HUES64 (cell line): ENCODE data around the gene VCL.
A peak's percentile ranks its signal among the peaks of the same experiment; 100 is the strongest.
"Not testable (repeated sequence)": the region's sequence is repeated elsewhere in the genome, so short reads cannot be mapped to it uniquely, and the experiment has no call there.

ENCODE experiments used
- H3K27ac ChIP-seq: 2 replicates; pipeline ENCODE4 v1.7.0; 2013; ENCODE audit warnings: low read depth, low read length, inconsistent platforms
- H3K27me3 ChIP-seq: 2 replicates; pipeline ENCODE4 v1.6.1; 2013; ENCODE audit warnings: mild to moderate bottlenecking, low read length; ENCODE audit not compliant: insufficient read depth
- H3K36me3 ChIP-seq: 2 replicates; pipeline ENCODE4 v1.6.1; 2013; ENCODE audit warnings: mild to moderate bottlenecking, low read length; ENCODE audit not compliant: insufficient read depth
- H3K4me1 ChIP-seq: 2 replicates; pipeline ENCODE4 v1.6.1; 2013; ENCODE audit warnings: mild to moderate bottlenecking, low read length, moderate library complexity; ENCODE audit not compliant: insufficient read depth
- H3K4me3 ChIP-seq: 2 replicates; pipeline ENCODE4 v1.5.1; 2013; ENCODE audit warnings: mild to moderate bottlenecking, low read length, moderate library complexity
- H3K9ac ChIP-seq: 2 replicates; pipeline ENCODE4 v1.6.1; 2013; ENCODE audit warnings: mild to moderate bottlenecking, low read depth, low read length
- H3K9me3 ChIP-seq: 2 replicates; pipeline ENCODE4 v1.6.1; 2013; ENCODE audit warnings: low read depth, low read length; ENCODE audit not compliant: insufficient read depth
- WGBS: fragments of 150-250, 120-280 bp; methylation state at CpG from one replicate; pipeline ENCODE4 v1.1.7; 2013; ENCODE audit warnings: missing lambda C conversion rate; 5-methylcytosine and 5-hydroxymethylcytosine counted together

The VCL gene

DNA sequence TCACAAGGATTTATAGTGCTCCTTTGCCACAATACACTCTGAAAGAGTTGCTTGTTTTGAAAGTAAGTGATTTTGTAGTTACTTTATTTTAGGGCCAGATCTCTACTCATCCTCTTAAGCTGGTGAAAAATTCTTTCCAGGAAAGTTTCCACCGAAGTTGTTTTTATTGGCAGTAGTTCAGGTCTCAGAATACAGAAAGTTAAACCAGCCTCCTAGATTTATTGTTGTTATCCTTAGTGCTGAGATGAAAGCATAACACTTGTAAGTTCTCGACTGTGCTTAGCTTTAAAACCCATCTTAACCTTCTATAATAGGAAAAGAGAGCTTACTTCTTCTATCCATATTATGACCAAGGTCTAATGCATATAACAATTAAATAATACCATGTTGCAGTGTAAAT is 147.2 kb downstream of the VCL start:
- no peak overlapping the region for H3K27ac ChIP-seq
- 100% methylated on average over 1 of the region's 2 CpGs for whole genome bisulfite sequencing
- H3K9ac ChIP-seq, result no peak overlapping the region
- no peaks in the 10 kb centered on the region for H3K9me3 ChIP-seq
- H3K36me3 ChIP-seq, result peaks cover 14% of the 10 kb centered on the region; the same call in 1 of the 2 replicates
- H3K27me3 ChIP-seq, result no peaks in the 10 kb centered on the region
- H3K4me1 ChIP-seq, result peaks cover 6% of the 10 kb centered on the region
- no peak overlapping the region for H3K4me3 ChIP-seq

DNA sequence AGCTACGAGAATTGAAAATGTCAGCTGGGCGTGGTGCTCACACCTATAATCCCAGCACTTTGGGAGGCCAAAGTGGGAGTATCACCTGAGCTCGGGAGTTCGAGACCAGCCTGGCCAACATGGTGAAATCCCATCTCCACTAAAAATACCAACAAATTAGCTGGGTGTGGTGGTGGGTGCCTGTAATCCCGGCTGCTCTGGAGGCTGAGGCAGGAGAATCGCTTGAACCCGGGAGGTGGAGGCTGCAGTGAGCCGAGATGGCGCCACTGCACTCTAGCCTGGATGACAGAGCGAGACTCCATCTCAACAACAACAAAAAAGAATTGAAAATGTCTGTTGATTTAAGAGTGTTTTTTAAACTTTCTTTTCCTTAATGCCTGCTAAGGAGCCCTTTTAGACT is 149.1 kb downstream of the VCL start:
- H3K27me3 ChIP-seq, H3K9ac ChIP-seq, H3K9me3 ChIP-seq, H3K4me3 ChIP-seq, H3K27ac ChIP-seq, H3K4me1 ChIP-seq: not testable (repeated sequence)
- 98% methylated on average over 5 of the region's 10 CpGs for WGBS
- peaks cover 12% of the 10 kb centered on the region; the same call in 1 of the 2 replicates for H3K36me3 ChIP-seq

DNA sequence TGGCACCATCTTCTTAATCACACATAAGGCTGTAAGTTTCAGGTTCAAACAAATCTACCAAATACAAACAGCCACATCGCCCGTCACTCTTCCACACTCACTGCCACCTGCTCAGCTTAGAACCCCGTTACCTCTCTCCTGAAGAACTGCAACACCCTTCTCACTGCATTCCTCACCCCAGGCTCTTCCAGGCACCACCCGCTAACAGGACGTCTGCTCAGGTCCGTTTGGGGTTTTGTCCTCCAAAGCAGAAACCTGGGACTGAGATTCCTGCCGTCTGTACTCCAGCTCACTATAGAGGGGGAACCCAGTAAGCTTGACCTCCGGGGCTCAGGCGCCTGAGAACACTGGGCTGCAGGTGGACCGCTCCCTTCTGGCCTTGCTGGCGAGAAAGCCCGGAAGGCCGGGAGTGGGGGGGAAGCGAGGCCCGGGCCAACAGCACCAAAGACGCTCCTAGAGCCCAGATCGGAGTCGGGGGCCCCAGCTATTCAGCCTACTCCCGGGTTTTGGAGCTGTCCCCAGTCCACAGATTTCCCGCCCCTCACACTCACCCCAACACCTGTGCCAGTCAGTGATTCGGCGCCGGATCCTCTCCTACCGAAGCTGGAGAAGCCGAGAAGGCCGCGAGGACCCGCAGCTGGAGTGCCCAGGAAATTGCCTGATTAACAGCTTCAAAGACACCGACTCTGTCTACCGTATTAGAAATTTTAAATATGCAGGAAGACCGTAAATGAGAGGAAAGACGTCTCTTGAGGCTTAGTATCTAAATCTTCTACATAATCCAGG is 152.5 kb downstream of the VCL start, which contains the start of gene AP3M1:
Gene AP3M1 (minus strand): TSS at position 625 of the 786 bp plus-strand sequence. CDS start 12,449 bp downstream, outside the sequence.
- peak within 1 kb of the TSS; percentile 91 for H3K9ac ChIP-seq
- peak within 1 kb of the TSS; percentile 90 for H3K27ac ChIP-seq
- peaks cover 19% of the 10 kb centered on the region for H3K4me1 ChIP-seq
- no peaks in the 10 kb centered on the region for H3K9me3 ChIP-seq
- peak within 1 kb of the TSS; percentile 85 for H3K4me3 ChIP-seq
- no peaks in the 10 kb centered on the region for H3K27me3 ChIP-seq
- peaks cover 10% of the 10 kb centered on the region; the same call in 1 of the 2 replicates for H3K36me3 ChIP-seq
- WGBS, result under 1% methylated on average over 32 of the region's 32 CpGs

DNA sequence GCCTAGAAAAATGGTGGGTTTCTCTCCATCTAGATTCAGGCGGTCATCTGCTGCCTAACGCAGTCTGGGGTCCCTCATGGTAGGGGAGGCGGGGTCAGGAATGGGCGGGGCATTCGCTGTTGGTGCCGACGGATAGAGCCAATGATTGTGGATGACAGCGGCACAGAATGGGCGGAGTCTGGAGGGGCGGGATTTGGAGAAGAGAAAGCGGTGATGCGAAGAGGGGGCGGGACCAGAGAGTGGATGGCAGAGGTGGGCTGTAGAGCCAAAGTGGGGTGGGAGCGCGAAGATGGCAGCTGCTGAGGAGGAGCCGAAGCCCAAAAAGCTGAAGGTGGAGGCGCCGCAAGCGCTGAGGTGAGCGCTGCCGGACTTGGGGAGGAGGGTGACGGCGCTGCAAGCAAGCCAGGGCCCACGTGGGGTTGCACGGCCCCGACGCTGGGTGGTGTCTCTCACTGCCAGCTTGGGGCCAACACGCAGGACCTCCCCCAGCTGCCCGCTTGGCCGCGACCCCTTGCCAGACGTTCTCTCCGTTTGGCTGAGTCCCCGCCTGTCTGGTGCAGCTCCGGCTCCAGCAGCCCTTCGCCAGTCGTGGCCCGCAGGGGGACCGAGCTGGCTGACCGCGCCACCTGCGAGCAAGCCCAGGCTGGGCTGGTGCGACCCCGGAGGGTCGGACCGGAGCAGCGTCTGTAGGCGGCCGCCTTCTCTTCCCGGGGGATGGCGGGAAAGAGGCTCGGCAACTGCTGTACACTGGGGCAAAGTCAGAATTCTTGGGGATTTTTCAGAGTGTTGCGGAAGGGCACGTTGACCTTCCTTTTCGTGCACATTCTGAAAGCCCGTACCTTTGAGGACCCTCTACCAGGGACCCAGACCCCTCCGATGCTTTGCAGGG is 153.3 kb downstream of the VCL start, which contains the start of gene ADK:
Gene ADK (plus strand): TSS at position 232 of the 889 bp plus-strand sequence. CDS start 58 bp downstream, at position 290.
- peak within 1 kb of the TSS; percentile 90 for H3K27ac ChIP-seq
- H3K9me3 ChIP-seq, result no peaks in the 10 kb centered on the region
- H3K4me1 ChIP-seq, result peaks cover 19% of the 10 kb centered on the region
- peak within 1 kb of the TSS; percentile 85 for H3K4me3 ChIP-seq
- H3K36me3 ChIP-seq, result peaks cover 2% of the 10 kb centered on the region; the same call in 1 of the 2 replicates
- no peaks in the 10 kb centered on the region for H3K27me3 ChIP-seq
- H3K9ac ChIP-seq, result peak within 1 kb of the TSS; percentile 91
- under 1% methylated on average over 57 of the region's 57 CpGs for WGBS

DNA sequence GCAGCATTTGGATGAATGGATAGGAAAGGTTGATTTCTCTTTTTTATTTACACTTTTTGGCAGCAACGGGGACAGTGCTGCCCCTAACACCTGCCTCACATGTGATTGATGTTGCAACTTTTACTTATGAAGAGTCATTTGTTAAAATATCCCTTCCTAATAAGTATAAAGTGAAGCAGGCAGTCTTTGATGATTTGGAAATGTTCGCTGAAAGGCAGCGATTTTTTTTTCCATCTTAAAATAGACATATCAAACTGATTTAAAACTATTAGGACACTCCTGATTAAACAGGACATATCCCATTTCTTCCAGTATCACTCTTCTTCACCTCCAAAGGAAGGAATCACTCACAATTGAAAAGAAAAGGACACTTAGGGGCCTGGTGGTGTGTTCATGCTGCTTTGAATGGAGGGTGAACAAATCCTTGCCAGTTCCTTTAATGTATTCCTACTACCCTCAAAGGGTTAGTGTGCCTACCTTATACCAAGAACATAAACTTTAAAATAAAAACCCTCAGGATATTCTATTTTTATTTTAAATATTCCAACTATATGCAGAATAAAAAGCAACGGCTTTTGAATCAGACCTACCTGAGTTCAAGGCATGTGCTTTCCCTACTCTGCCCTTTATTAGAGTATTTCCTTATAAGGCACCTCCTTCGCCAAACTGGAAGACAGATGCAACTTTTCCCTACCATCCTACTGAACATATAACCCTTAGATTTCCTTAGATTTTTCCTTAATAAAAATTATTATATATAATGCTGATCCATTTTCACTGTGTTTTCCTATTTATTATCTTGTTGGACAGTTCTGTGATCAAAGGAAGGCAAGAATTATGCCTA is 154.2 kb downstream of the VCL start:
- peak overlapping the region; percentile 85 for H3K4me3 ChIP-seq
- no peaks in the 10 kb centered on the region for H3K27me3 ChIP-seq
- H3K9ac ChIP-seq, result peak overlapping the region; percentile 83
- H3K27ac ChIP-seq, result peak overlapping the region; percentile 85
- peaks cover 19% of the 10 kb centered on the region for H3K4me1 ChIP-seq
- 19% methylated on average over 5 of the region's 5 CpGs for WGBS
- H3K9me3 ChIP-seq, result no peaks in the 10 kb centered on the region
- H3K36me3 ChIP-seq, result no peaks in the 10 kb centered on the region

DNA sequence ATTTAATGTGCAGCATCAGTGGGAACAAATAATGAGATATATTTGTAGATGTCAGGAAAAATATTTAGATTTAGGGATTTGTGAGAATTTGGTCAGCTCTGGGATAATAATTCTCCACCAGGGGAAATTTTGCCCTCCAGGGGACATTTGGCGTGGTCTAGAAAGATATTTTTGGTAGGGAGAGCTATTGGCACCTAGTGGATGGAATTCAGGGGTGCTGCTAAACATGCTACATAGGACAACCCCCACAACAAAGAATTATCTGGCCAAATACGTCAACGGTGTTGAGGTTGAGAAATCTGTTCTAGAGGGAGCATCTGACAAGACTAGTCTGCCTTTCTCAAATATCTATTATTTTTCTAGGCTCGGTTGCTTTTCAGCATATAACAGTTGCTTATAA is 155.2 kb downstream of the VCL start:
- H3K9ac ChIP-seq, result peak overlapping the region; percentile 83; the same call in 1 of the 2 replicates
- H3K9me3 ChIP-seq, result no peaks in the 10 kb centered on the region
- no peaks in the 10 kb centered on the region for H3K36me3 ChIP-seq
- peaks cover 19% of the 10 kb centered on the region for H3K4me1 ChIP-seq
- peak overlapping the region; percentile 85 for H3K4me3 ChIP-seq
- no peaks in the 10 kb centered on the region for H3K27me3 ChIP-seq
- H3K27ac ChIP-seq, result no peak overlapping the region
- 68% methylated on average over 3 of the region's 4 CpGs for WGBS

DNA sequence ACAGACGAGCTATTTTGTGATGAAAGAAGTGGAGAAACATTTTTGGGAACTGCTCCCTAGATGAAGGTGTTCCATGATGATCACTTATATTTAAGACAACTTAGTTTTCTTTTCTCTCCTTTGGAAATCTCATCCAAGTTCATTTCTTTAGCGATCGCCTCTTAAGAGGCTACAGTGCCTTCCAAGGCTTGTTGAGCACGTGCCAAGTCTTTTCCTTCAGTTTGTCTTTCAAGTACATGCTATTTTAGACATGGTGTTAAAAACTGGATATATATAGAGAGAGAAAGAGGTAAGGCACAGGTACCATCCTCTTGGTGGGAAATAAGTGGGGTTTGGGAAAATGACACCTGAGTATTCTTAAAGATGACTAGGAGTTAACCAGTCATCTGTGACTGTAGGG is 155.8 kb downstream of the VCL start:
- no peak overlapping the region for H3K27ac ChIP-seq
- H3K9ac ChIP-seq, result no peak overlapping the region
- H3K4me1 ChIP-seq, result peaks cover 19% of the 10 kb centered on the region
- WGBS, result 88% methylated on average over 3 of the region's 4 CpGs
- 0 out of 2 replicates have a peak overlapping the region, but pooled peaks have one; percentile 85 for H3K4me3 ChIP-seq
- no peaks in the 10 kb centered on the region for H3K36me3 ChIP-seq
- H3K9me3 ChIP-seq, result no peaks in the 10 kb centered on the region
- H3K27me3 ChIP-seq, result no peaks in the 10 kb centered on the region

DNA sequence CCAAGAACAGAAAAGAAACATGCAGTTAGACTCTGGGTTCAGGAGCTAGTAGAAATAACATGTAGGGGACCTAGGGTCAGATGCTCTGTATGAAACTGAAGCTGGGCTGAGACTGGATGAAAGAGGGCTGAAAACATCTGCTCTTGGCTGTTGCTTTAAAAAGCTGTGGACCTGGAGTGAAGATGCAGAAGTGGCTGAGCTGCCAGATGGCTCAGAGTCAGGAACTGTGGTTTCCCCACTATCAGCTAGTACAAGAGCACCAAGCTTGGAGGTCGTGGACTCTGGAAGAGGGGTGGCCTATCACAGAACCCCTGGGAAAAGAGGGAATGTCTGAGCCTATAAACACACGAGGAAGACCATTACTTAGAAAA is 159.0 kb downstream of the VCL start:
- Histone ChIP-seq H3K4me3 (no peak overlapping the region), H3K27me3 (no peaks in the 10 kb centered on the region), H3K27ac (no peak overlapping the region), H3K9ac (no peak overlapping the region), H3K9me3 (no peaks in the 10 kb centered on the region), H3K36me3 (no peaks in the 10 kb centered on the region), H3K4me1 (peaks cover 13% of the 10 kb centered on the region; the same call in 1 of the 2 replicates)
- 92% methylated on average over 1 of the region's 2 CpGs for WGBS

DNA sequence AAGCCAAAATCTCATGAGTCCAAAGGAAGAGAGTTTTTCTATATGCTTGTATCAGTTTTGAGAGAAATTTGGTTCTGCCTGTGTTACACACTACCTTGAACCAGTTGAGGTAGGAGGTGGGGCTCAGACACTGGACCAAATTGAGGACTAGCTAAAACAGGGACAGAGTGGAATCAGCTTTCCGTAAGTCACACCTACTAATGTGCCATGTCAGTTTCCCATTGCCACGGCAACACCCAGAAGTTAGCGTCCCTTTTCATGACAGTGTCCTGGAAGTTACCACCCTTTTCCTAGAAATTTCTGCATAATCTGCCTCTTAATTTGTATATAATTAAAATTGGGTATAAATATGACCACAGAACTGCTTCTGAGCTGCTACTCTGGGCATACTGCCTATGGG is 162.1 kb downstream of the VCL start:
- no peaks in the 10 kb centered on the region for H3K27me3 ChIP-seq
- no peaks in the 10 kb centered on the region for H3K9me3 ChIP-seq
- H3K4me1 ChIP-seq, result no peaks in the 10 kb centered on the region
- 96% methylated on average over 3 of the region's 3 CpGs for WGBS
- H3K36me3 ChIP-seq, result no peaks in the 10 kb centered on the region
- H3K9ac ChIP-seq, result no peak overlapping the region
- no peak overlapping the region for H3K4me3 ChIP-seq
- no peak overlapping the region for H3K27ac ChIP-seq

DNA sequence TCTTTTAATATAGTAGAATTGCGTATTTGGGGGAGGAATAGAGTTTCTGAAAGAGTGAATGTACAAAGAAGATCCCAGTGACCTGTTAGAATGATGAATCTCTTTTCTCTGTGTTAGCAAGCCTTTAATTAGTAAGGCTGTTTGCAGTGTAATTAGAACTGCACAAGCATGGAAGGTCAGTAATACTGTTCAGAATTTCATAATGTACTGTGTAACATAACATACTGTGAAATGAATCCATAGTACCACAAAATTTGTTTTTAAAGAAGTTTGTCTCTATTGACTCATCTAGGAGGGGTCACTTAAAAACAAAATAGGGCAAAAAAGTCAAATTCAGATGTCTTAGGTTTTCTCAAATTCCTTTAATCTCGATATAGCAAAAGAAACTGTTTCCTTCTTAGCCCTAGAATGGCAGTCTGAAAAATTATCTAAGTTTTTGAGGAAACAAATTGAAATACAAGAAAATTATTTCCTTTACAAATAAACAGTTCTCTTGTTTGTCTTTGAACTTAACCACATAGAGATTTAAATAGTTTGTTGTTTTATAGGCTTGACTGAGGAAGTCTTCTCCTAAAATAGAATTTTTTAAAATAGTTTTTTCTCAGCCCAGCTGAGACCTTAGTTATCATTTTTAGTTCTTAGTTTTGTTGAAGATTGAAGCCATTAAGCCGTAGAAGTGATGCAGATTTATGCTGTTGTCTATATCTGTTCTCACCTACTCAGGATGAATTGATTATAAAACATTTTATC is 165.6 kb downstream of the VCL start:
- H3K9me3 ChIP-seq, result no peaks in the 10 kb centered on the region

More for the DNA sequence above, 165.6 kb downstream of the VCL start:
- no peaks in the 10 kb centered on the region for H3K27me3 ChIP-seq
- H3K27ac ChIP-seq, result no peak overlapping the region
- H3K9ac ChIP-seq, result no peak overlapping the region
- no peak overlapping the region for H3K4me3 ChIP-seq
- no peaks in the 10 kb centered on the region for H3K4me1 ChIP-seq
- 86% methylated on average over 3 of the region's 3 CpGs for WGBS
- no peaks in the 10 kb centered on the region for H3K36me3 ChIP-seq
